ENCODE results near the gene NELL1.
"Not testable (repeated sequence)": the region's sequence is repeated elsewhere in the genome, so short reads cannot be mapped to it uniquely, and the experiment has no call there.

NELL1 gene

DNA sequence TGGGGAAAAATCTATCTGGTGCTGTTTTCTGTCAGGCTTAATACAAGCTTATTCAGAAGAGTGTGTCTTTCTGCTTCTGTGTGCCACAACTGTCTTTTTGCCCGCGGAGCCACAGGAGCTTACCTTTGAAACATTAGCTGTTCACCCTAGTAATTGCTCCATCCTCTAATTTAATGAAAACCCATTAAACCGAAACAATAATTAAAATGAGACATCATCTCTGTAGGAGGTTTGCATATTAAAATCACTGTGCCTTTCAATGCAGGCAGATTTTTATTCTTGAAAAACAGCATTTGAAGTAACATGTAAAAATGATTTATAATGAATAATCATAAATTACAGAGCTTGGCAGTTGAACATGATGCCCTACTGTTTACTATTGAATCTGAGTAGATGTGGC, 102.3 kb downstream of the NELL1 start:
- no peak for DNase-seq

DNA sequence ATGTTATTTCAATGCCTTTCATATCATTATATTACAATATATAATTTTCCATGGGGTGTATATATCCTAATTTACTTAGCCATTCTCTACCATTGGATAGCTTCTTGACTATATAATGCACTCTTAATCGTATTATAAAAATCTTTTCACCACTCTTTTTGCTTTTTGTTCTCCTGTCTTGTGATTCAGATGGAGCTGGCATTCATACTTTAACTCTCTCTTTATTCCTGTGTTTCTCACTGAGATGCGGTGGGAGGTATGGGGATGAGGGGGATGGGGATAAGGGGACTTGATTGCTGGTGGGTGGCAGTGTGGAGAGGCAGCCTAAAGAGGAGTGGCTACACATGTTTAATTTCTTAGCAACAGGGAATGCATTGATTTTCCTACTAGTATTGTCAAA, 105.9 kb downstream of the NELL1 start:
- no peak for DNase-seq

- no peak for DNase-seq
Observed at GRCh38 chr11:20782775-20783174, 113.4 kb downstream of the NELL1 start.

- no peak for DNase-seq
Observed at GRCh38 chr11:20783220-20783619, 113.8 kb downstream of the NELL1 start.

GRCh38 chr11:20790622-20791021, 121.2 kb downstream of the NELL1 start:
- DNase-seq = no peak

- no peak for DNase-seq
Observed at GRCh38 chr11:20795005-20795404, 125.6 kb downstream of the NELL1 start.

- DNase-seq = no peak
Observed at GRCh38 chr11:20808328-20808727, 138.9 kb downstream of the NELL1 start.

GRCh38 chr11:20821046-20821445, 151.7 kb downstream of the NELL1 start:
- DNase-seq = no peak

GRCh38 chr11:20821470-20821869, 152.1 kb downstream of the NELL1 start:
- DNase-seq = no peak

DNA sequence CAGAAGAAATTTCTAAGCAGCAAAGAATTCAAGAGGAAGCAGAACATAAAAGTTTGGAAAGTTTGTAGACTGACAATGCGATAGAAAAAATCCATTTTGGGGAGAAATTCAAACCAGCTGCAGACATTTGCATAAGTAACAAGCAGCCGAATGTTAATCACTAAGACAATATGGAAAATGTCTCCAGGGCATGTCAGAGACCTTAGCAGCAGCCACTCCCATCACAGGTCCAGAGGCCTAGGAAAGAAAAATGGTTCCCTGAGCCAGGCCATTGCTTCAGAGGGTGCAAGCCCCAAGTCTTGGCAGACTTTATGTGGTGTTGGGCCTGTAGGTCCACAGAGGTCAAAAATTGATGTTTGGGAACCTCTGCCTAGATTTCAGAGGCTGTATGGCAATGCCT, 155.4 kb downstream of the NELL1 start:
- no peak for DNase-seq

DNA sequence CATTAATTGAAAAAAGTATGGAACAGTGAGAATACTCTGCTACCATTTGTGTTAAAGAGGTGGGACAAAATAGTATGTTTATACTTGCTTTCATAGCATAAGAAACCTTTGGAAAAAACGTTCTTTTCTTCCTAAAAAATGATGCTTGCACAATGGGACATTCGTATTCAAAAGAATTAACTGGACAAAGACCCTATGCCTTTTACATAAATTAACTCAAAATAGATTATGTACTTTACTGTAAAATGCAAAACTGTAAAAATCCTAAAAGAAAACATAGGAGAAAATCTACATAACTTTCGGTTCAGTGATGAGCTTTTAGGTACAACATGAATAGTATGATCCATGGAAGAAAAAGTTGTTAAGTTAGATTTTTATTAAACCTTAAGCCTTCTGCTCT, 166.2 kb downstream of the NELL1 start:
- no peak for DNase-seq

DNA sequence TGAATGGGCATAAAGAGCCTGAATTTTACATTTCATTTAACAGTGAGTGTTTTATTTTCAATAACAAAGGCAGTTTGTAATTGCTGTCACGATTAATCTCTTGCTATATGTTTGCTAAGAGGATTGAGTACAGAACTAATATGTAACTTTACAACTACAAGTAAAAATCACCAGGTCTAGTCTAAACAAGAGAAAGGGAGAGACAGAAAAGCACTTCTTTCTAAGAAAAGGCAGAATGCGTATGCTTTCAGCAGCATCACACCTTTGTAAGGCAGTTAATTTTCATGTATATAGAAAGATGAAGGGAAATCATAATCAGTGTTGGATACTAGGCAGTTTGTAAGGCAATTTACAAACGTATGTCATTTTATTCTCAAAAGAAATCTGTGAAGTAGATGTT, 169.8 kb downstream of the NELL1 start:
- no peak for DNase-seq

DNA sequence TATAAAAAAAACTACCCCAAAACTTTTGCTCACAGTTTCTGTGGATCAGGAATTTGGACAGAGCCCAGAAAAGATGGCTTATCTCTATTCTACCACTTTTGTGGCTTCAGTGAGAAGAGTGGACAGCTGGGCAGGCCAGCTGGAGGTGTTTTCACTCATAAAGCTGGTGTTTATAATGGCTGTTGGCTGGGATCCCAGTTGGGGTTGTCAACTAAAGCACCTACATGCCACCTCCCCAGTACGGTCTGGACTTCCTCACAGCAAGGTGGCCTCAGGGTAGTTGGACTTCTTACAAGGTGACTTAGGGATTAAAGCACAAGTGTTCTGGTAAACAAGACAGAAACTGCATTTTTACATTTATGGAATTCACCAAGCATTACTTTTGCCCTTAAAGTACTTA, 171.0 kb downstream of the NELL1 start:
- DNase-seq = peak; percentile 13 to 75

- DNase-seq = no peak
Observed at GRCh38 chr11:20844216-20844615, 174.8 kb downstream of the NELL1 start.

DNA sequence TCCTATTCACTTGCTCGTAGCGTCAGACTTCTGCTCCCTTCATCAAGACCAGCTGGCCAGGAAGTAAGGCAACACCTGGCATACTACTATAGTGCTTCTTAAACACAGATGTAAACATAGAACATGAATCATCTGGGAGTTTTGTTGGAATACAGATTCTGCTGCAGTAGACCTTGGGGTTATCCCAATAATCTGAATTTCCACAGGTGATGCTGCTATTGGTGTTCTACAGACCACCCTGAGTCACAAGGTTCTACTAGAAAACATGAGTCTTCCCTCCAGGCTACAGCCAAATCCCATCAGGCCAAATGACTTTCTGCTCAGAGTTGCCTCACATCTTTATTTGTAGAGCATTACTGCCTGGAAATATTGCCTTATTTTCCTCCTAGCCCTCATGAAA, 175.2 kb downstream of the NELL1 start:
- DNase-seq = peak; percentile 34 to 68

GRCh38 chr11:20854215-20854955, 185.0 kb downstream of the NELL1 start:
- DNase-seq = no peak

DNA sequence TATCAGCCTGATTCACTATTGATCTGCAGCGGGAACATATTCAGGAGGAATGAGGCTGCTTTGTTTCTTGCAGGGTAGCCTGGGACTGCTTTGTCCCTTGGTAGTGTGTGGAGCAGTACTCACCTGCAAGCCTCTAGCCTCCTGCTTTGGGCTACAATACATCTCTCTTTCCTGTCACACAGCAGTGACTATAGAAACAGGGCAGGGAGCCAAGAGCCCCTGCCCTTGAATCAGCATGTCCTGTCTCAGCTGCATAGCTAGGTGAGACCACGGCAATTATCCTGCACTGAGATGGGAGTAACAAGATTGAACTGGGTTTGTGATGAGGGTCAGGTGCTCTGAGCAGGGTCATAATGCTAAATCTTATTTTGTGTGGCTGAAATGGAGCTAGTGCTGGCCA, 191.9 kb downstream of the NELL1 start:
- peak; percentile 47 to 52 for DNase-seq

- not testable (repeated sequence) for DNase-seq
Observed at GRCh38 chr11:20862263-20862662, 192.9 kb downstream of the NELL1 start.

DNA sequence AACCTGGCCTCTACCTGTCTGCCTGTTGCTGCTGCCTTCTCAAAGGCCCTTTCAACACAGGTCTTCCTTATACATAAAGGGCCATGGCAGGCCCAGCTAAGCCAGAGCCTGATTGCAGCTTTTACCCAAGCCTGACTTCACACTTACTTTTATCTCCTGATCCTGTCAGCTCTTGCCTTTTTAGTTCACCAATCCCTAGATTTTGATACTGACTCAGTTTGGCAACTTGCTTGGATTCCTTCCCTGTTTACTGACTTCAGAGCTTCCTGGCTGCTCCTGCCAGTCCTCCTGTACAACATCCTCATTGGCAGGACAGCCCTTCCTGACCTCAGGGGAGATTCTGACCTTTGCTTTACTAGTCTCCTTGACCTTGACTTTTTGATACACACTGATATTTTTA, 195.2 kb downstream of the NELL1 start:
- DNase-seq = no peak

GRCh38 chr11:20865161-20865560, 195.8 kb downstream of the NELL1 start:
- DNase-seq = no peak

- no peak for DNase-seq
Observed at GRCh38 chr11:20869123-20869522, 199.7 kb downstream of the NELL1 start.

DNA sequence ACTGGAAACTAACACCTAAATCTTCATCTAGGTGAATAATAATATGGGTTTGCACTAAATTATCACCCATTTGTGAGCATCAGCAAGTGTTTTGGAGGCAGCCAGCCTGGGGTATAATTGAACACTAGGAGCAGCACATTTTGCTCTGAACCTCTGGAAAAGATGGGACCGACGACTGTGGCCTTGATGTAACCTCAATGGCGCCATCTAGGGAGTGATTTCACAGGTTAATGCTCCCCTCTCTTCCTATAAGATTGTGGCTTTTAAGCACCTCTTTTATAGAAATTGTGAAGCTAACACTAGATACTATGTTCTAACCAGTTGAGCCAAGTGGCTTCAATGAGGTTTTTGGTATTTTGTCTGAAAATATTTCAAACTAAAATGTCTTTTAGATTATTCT, 203.7 kb downstream of the NELL1 start:
- peak; percentile 35 to 44 for DNase-seq

DNA sequence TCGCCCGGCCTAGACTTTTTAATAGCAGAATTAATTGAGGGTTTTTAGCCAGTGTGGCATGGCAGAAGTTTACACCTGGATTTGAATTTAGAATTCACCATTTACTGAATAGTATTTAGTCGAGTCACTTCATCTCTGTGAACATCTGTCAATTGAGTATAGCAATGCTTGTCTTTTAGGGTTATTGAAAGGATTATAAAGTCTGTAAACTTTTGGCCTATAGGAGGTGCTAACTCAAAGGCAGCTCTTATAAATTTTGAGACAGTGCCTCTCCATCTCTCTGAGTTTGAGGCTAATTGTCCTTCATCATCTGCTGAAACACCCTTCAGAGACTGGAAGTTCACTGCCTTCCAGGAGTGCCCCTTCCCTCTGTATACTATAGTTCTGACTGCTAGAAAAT, 205.0 kb downstream of the NELL1 start:
- DNase-seq = no peak

- no peak for DNase-seq
Observed at GRCh38 chr11:20875889-20876288, 206.5 kb downstream of the NELL1 start.

DNA sequence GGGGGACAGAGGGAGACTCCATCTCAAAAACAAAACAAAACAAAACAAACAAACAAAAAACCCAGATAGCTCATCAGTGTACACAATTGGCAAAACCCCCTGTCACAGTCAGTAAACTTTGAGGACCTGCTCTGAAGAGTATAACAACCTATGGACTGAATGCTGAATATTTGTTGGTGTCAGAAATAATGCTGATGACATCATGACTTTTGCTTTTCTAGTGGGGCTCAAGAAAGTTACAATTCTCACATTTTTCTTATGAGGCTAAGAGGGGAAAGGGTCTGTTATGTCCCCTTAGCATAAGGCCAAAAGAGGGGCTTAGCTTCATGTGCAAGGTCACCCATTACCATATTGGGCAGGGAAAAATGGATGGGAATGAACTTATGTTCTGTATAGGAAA, 207.4 kb downstream of the NELL1 start:
- DNase-seq = no peak
